HG03442 (cell line): ENCODE measurements around the gene COQ6.
"Not testable (repeated sequence)": the region's sequence is repeated elsewhere in the genome, so short reads cannot be mapped to it uniquely, and the experiment has no call there.

Source experiments
- ATAC-seq: cut with Tn5 transposase; IDR thresholded peaks from one replicate; pipeline ENCODE4 v1.9.1; 2021; ENCODE audit warnings: mild to moderate bottlenecking, moderate library complexity; ENCODE audit not compliant: unreplicated experiment

The COQ6 gene

GRCh38 chr14:73949752-73950734, at the start of gene COQ6, which contains the start of gene FAM161B:
TSS of gene COQ6 (plus strand) at chr14:73950302. CDS start at chr14:73950333, 31 bp downstream.
TSS of gene FAM161B (minus strand) at chr14:73950094. CDS start at chr14:73950026, 68 bp downstream.
- ATAC-seq: peak; percentile 82

- no peak for ATAC-seq
Measured at GRCh38 chr14:73903028-73903427, 47.1 kb upstream of the COQ6 start.

- ATAC-seq: no peak
Measured at GRCh38 chr14:73909681-73910080, 40.4 kb upstream of the COQ6 start.

GRCh38 chr14:73913256-73913655, 36.8 kb upstream of the COQ6 start:
- no peak for ATAC-seq

- ATAC-seq: no peak
Measured at GRCh38 chr14:73916324-73916723, 33.8 kb upstream of the COQ6 start.

- not testable (repeated sequence) for ATAC-seq
Measured at GRCh38 chr14:73919457-73919856, 30.6 kb upstream of the COQ6 start.

GRCh38 chr14:73924337-73924736, 25.8 kb upstream of the COQ6 start:
- ATAC-seq: no peak

- no peak for ATAC-seq
Measured at GRCh38 chr14:73935666-73936065, 14.4 kb upstream of the COQ6 start.

GRCh38 chr14:73936548-73936947, 13.6 kb upstream of the COQ6 start:
- no peak for ATAC-seq

- no peak for ATAC-seq
Measured at GRCh38 chr14:73937012-73937411, 13.1 kb upstream of the COQ6 start.

GRCh38 chr14:73942180-73942579, 7.9 kb upstream of the COQ6 start:
- ATAC-seq: no peak

- no peak for ATAC-seq
Measured at GRCh38 chr14:73943083-73943482, 7.0 kb upstream of the COQ6 start.

- ATAC-seq: no peak
Measured at GRCh38 chr14:73944432-73945158, 5.5 kb upstream of the COQ6 start.

- ATAC-seq: no peak
Measured at GRCh38 chr14:73945159-73945670, 4.9 kb upstream of the COQ6 start.

GRCh38 chr14:73953731-73954130, 3.6 kb downstream of the COQ6 start:
- no peak for ATAC-seq

- no peak for ATAC-seq
Measured at GRCh38 chr14:73955674-73956073, 5.6 kb downstream of the COQ6 start.

- ATAC-seq: no peak
Measured at GRCh38 chr14:73958591-73958990, 8.5 kb downstream of the COQ6 start.

- no peak for ATAC-seq
Measured at GRCh38 chr14:73961192-73961591, 11.1 kb downstream of the COQ6 start.

GRCh38 chr14:73965216-73965615, 15.1 kb downstream of the COQ6 start:
- no peak for ATAC-seq

- no peak for ATAC-seq
Measured at GRCh38 chr14:73968885-73969284, 18.8 kb downstream of the COQ6 start.

- ATAC-seq: no peak
Measured at GRCh38 chr14:73973497-73973896, 23.4 kb downstream of the COQ6 start.

- ATAC-seq: no peak
Measured at GRCh38 chr14:73976125-73976524, 26.0 kb downstream of the COQ6 start.
